Limb (tissue), 2 donors: ENCODE results near the gene CEP72.

Experiments used
- DNase-seq, 2 donors: peaks; one replicate each; pipeline ENCODE4 v3.0.0-alpha.2; 2016; ENCODE audit errors: extremely low spot score in 2 of 2

The CEP72 gene

GRCh38 chr5:658103-658502 lies 46.0 kb downstream of the CEP72 start:
- DNase-seq = no peak

GRCh38 chr5:659496-660263 lies 47.5 kb downstream of the CEP72 start:
- DNase-seq = no peak

GRCh38 chr5:660491-661030 lies 48.4 kb downstream of the CEP72 start:
- no peak for DNase-seq

GRCh38 chr5:661891-662750 lies 50.0 kb downstream of the CEP72 start:
- no peak for DNase-seq

GRCh38 chr5:662751-663435 lies 50.8 kb downstream of the CEP72 start:
- DNase-seq = no peak

GRCh38 chr5:663436-664342 lies 51.5 kb downstream of the CEP72 start:
- DNase-seq = no peak

- no peak for DNase-seq
These were observed 52.3 kb downstream of the CEP72 start for GRCh38 chr5:664343-664993.

GRCh38 chr5:664994-665360 lies 52.8 kb downstream of the CEP72 start:
- DNase-seq = no peak

- DNase-seq = no peak
These were observed 53.4 kb downstream of the CEP72 start for GRCh38 chr5:665541-665955.

- no peak for DNase-seq
These were observed 54.0 kb downstream of the CEP72 start for GRCh38 chr5:665956-666711.

- DNase-seq = no peak
These were observed 54.8 kb downstream of the CEP72 start for GRCh38 chr5:666816-667498.

GRCh38 chr5:668283-668995 lies 56.3 kb downstream of the CEP72 start:
- DNase-seq = no peak

GRCh38 chr5:669111-669841 lies 57.1 kb downstream of the CEP72 start:
- peak in 1 of 2 donors; percentile 67 for DNase-seq

GRCh38 chr5:669842-670395 lies 57.8 kb downstream of the CEP72 start:
- DNase-seq = no peak

- no peak for DNase-seq
These were observed 58.5 kb downstream of the CEP72 start for GRCh38 chr5:670396-671270.
